Measurements from ENCODE around the gene HNRNPR.

The HNRNPR gene

GRCh38 chr1:23344111-23344986, at the start of gene HNRNPR:
TSS of gene HNRNPR (minus strand) at chr1:23344284. CDS start at chr1:23341008, 3,276 bp downstream.
- DNase-seq (ENCODE audit: low read depth): peak; percentile 100
- TF ChIP-seq, protein P1, sequence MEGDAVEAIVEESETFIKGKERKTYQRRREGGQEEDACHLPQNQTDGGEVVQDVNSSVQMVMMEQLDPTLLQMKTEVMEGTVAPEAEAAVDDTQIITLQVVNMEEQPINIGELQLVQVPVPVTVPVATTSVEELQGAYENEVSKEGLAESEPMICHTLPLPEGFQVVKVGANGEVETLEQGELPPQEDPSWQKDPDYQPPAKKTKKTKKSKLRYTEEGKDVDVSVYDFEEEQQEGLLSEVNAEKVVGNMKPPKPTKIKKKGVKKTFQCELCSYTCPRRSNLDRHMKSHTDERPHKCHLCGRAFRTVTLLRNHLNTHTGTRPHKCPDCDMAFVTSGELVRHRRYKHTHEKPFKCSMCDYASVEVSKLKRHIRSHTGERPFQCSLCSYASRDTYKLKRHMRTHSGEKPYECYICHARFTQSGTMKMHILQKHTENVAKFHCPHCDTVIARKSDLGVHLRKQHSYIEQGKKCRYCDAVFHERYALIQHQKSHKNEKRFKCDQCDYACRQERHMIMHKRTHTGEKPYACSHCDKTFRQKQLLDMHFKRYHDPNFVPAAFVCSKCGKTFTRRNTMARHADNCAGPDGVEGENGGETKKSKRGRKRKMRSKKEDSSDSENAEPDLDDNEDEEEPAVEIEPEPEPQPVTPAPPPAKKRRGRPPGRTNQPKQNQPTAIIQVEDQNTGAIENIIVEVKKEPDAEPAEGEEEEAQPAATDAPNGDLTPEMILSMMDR (IDR thresholded peaks at IDR 0.05; ENCODE audit: low read length, missing control alignments): no peak
- peak within 1 kb of the TSS; percentile 86 for H3K4me3 ChIP-seq (replicated peaks; ENCODE audit: low read depth, low read length)

DNA sequence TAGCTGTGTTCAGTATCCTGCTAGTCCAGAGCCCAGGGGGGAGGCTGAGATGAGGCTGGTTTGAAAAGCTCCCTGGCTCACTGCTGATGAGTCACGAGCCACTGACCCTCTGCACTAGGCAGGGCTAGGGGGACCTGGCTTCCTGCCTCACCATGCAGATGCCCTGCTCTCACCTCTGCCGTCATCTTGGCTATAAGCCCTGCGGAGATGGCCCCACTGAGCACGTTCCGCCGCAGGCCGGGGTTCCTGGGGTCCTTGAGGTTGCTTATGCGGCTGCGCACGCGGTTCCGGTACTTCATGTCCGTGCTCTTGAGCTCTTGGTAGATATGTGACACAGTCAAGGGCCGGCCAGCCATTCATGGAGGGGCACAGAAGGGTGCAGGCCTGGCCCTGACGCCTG, 49.6 kb upstream of the HNRNPR start:
- H3K4me3 ChIP-seq (replicated peaks; ENCODE audit: low read depth, low read length): peak overlapping the region; percentile 4
- peak; percentile 80 for DNase-seq (ENCODE audit: low read depth)
- TF ChIP-seq, protein P1 (IDR thresholded peaks at IDR 0.05; ENCODE audit: low read length, missing control alignments): no peak

GRCh38 chr1:23392125-23392855, 48.2 kb upstream of the HNRNPR start:
- no peak for DNase-seq (ENCODE audit: low read depth)
- no peak overlapping the region for H3K4me3 ChIP-seq (replicated peaks; ENCODE audit: low read depth, low read length)
- TF ChIP-seq, protein P1 (IDR thresholded peaks at IDR 0.05; ENCODE audit: low read length, missing control alignments): no peak

DNA sequence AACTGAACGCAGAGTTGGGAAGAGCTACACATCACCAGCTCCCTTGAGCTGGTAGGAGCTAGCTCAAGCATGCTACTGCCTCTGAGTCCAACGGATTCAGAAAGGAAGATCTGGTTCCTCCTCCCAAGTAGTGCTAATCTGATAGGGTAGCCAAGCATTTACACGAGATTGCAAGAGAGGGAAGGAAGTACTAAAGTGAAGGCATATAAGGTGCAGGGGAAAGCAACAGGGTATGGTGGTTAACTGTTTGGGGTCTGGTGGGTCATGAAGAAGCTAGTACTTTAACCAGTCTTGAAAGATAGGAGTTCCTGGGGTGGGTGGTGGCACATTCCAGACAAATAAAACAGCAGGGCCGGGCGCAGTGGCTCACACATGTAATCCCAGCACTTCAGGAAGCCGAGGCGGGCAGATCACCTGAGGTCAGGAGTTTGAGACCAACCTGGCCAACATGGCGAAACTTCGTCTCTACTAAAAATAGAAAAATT, 45.8 kb upstream of the HNRNPR start:
- no peak overlapping the region for H3K4me3 ChIP-seq (replicated peaks; ENCODE audit: low read depth, low read length)
- DNase-seq (ENCODE audit: low read depth): no peak
- TF ChIP-seq, protein P1 (IDR thresholded peaks at IDR 0.05; ENCODE audit: low read length, missing control alignments): no peak

GRCh38 chr1:23387494-23387893, 43.4 kb upstream of the HNRNPR start:
- no peak for DNase-seq (ENCODE audit: low read depth)
- H3K4me3 ChIP-seq (replicated peaks; ENCODE audit: low read depth, low read length): no peak overlapping the region
- TF ChIP-seq, protein P1 (IDR thresholded peaks at IDR 0.05; ENCODE audit: low read length, missing control alignments): no peak

- TF ChIP-seq, protein P1 (IDR thresholded peaks at IDR 0.05; ENCODE audit: low read length, missing control alignments): no peak
- DNase-seq (ENCODE audit: low read depth): peak; percentile 65
Measured at GRCh38 chr1:23385119-23385621, 41.1 kb upstream of the HNRNPR start.

More at GRCh38 chr1:23385119-23385621, 41.1 kb upstream of the HNRNPR start:
- H3K4me3 ChIP-seq (replicated peaks; ENCODE audit: low read depth, low read length): no peak overlapping the region

Data from fibroblast of pulmonary artery (primary cell).